Right renal cortex interstitium (tissue), 3 donors: ENCODE data around the gene PCCA. TPM values are rescaled to one million over a fixed set of nuclear protein-coding genes. Genes with fewer than 3 reads are reported as not detected.

Experiments used
- DNase-seq, 3 donors: peaks; one replicate each; pipeline ENCODE4 v3.0.0-alpha.2; 2013; ENCODE audit warnings: low read depth in 3 of 3, low spot score in 2 of 3
- polyA plus RNA-seq, 3 donors: library from polyadenylated mRNA; unstranded; fragments of 120-200 nt; gene quantifications; one replicate each; pipeline ENCODE4 v1.2.1, GENCODE V29; 2013; ENCODE audit not compliant: insufficient read length in 3 of 3

PCCA gene
- polyA plus RNA-seq, 3 donors: 66.5 to 73.9 (median 66.7) TPM

DNA sequence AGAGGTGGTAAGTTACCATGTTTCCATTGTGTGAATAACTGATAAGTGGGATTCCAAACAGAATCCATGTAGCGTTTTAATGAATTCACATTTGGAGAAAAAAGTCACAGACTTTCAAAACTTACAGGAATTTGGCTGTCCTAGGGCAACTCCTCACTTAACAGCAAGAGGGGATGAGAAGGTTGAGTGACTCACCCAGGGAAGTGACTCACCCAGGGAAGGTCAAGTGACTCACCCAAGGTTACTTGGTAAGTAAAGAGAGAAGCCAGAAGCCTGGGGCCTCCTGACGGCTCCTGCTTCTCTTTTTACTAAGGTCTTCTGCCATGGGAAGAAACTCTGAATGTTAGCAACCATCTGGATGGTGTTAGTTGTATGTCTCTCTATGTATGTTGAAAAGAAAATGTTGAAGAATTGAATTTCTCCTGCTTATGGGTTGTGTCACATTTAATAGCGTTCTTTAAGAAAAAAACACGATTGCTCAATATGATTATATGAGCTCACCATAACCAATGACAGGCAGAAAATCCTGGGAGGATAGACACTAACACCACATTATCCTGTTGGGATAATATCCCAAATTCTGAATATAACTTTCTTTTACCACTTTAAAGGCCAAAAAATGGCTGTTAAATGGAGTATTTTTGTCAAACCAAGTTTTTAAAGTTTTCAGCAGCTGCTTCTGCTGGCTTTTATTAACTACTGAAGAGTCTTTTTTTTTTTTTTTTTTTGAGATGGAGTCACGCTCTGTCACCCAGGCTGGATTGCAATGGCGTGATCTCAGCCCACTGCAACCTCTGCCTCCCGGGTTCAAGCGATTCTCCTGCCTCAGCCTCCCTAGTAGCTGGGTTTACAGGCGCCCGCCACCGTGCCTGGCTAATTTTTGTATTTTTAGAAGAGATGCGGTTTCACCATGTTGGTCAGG lies 304.1 kb downstream of the PCCA start:
- no peak for DNase-seq

DNA sequence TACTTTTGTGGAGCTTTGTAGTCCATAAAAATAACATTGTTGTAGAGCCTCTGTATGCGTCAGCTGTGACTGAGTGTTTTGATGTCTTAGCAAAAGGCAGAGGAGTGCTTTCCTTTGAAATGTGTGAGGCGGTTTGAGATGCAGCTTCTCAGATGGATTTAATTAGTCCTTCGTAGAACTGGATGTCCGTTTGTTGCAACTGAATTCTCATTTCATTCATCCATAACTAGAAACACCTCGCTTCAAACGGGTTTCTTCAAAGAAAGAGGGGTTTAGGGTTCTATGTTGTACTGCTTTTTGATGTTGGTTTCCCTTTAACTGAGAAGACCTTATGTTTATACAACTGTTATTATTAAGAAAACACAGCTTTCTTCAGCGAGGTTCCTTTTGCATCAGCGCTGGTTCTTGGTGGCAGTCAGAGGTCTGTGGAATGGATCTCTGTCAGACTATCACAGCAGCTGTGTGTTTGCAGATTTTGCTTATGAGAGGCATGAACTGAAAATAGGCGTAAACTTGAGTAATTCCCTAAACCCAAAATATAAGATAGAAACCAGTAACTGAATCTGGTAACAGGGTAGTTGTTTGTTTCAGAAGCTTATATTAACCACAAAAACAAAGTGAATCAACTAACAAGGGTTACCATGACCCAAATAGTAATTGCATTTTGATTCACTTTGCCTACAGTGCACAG lies 305.3 kb downstream of the PCCA start:
- peak in 2 of 3 donors; percentile 6 to 16 for DNase-seq

DNA sequence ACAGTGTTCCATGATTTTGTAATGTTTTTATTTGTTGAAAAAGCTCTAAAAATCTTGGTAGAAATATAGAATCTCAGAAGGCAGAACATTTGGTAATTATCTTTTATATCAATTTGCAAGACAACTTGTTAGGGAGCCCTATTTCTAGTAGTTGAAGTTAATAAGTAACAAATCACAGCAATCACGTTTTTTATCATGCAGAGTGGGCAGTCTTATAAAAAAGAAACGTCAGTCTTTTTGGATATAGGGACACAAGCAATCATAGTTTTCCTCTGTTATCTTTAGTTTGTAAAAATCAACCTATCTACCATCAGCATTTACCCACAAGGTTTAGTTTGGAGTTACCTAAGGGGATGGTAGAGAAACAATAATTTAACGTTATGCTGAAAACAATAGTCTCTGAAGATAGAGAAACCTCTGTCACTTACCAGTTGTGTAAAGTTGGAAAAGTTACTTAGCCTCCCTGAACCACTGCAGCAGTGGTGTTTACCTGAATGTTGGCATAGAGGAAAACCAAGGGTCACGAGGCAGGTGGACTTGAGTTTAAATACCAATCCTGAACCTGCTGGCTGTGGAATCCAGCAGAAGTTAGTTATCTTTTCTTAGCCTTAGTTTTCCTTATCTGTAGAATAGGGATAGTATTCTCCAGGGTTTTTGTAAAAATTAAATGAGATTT lies 306.9 kb downstream of the PCCA start:
- DNase-seq: no peak

DNA sequence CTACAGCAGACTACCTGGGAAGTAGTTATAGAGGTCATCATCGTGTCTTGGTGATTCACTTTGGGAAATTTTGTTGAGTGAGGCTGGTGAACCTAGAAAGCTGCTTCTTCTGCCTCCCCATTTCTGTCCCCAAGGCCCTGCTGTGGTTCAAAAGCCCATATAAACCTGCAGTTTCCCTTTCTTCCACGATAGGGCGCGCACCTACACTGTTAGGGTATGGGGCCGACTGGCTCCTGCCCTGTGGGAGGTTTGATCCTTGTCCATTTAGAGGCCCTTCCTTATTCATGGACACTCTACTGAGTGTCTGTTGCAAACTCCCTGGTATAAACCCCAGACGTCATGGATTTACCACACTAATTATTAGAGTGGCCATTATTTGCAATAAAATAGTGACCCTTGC lies 307.9 kb downstream of the PCCA start:
- no peak for DNase-seq

DNA sequence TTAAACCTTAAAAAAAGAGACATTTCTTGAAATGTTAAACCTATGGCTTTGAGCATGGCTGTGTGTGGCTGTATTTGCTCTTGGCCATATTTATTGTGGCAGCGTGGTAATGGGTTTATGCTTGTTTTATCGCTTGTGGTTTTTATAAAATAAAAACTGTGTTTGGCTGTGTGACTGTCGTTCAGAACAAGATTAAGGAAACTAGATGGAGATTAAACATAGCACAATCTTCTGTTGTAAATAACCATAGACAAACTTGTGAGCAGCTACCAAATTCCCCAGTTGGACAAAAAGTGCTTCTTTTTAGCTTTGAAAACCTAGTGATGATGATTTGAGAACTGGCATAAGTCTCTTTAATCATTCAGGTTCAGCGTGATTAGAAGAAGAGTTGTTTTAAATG lies 308.7 kb downstream of the PCCA start:
- DNase-seq: no peak

DNA sequence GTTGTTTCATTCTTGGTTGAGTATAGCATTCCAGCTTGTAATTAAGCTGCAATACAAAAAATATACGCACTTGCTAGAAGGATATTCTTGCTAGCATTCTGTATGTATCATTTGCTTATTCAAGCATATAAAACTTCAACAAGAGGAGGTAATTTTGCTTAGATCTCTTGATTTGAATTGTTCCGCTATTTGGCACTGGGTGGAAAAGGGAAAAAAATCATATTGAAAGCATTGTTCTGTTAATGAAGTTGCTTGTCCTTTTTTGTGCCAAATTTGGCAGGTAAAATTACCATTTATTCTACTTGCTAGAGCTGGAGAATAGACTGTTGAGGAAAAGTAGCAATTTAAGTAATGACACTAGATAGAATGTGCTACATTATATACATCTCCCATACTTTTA lies 309.5 kb downstream of the PCCA start:
- DNase-seq: no peak

DNA sequence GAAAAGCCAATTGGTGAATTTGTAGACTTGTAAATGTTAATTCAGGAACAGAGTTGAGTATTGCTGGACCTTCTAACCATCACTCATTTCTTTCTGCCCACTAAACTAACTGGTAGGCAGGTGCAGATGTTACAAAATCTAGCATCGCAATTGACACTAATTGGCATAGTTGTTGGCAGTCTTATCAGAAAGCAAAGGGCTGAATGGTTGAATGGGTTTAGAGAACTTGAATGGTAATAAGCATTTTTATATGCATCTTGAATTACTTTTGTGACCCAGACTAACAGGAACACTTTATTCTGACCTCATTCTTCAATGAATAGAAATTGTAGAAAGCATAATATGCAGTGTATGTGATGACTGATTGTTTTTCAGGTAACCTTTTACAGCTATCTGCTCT lies 310.6 kb downstream of the PCCA start:
- no peak for DNase-seq

DNA sequence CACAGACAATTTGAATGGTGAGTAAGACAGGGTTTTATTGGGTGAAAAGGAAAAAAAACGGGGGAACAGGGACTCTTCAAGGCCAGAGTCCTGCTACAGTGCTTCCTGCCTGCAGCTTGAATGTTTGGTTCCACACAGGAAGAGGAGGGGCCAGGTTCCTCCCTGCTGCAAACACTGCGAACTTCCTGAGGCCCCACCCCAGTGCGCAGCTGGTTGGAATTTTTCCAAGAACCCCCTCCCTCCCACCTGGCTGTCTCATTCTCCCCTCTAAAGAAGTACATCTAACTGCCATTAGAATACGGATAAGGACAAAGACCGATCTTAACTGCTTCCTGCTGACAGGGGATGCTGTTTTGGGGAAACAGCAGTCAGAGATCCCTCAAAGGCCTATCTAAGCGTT lies 314.8 kb downstream of the PCCA start:
- DNase-seq: no peak

DNA sequence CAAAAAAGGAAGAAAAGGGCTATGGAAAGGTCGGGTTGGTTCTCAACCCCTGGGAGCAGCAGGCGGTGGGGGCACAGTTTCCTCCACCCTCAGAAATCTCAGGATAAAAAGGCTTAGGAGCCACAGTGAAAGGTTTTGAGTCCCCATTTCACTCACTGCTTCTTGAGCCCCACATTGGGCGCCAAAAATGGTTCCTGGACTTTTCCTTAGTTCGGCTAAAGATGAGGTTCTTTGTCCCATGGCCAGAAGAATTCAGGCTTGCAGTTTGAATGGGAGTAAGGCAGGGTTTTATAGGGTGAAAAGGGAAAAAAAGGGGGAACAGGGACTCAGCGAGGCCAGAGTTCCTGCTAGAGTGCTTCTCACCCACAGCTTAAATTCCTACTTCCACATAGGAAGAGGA lies 320.2 kb downstream of the PCCA start:
- no peak for DNase-seq

DNA sequence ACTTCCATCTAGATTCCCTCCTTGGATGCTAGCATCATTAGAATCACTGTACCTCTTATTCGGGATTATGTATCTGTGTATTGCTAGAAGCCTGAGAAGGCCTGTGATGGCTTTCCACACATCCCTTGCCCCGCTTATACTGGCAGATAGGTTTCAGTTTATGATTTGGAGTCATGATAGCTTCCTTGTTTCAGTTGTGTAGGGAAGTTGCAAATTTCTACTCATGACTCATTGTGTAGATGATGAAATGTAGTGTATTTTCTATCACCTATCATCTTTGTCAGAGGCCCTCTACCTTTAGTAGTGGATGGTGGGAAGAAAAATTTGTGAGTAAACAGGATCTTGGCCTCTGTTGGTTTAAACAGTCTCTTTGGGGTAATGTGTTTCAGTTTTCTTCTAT lies 334.5 kb downstream of the PCCA start:
- no peak for DNase-seq

DNA sequence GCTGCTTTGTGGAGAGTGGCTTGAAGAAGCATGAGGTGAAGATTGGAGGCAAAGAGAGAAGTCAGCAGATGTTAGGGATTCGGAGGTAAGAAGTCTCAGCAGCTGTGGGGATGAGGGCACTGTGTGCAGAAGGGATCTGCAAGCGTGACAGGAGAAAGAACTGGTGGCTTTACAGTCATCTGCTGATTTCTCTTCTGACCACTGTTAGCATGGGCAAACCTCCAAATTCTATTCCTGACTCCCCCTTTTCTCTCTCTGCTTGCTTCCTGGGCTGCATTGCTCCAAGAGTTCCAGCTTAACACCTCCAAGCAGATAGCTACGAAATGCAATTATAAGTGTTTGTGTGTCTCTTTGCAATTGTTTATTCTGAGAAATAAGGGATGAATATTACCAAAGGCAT lies 340.1 kb downstream of the PCCA start:
- no peak for DNase-seq

DNA sequence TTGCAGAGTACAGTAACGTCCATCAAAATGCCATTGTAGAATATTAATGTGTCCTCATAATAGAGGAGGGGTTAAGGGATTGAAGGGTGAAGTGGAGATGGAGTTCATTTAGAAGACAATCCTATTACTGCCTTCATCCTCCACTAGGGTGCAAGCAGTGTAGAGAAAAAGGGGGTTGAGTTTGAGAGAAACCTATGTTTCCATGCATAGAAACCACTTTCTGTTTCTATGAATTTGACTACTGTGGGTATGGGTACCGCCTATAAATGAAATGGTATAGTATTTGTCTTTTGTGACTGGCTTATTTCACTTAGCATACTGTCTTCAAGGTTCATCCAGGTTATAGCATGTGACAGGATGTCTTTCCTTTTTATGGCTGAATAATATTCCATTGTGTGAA lies 343.7 kb downstream of the PCCA start:
- DNase-seq: no peak

DNA sequence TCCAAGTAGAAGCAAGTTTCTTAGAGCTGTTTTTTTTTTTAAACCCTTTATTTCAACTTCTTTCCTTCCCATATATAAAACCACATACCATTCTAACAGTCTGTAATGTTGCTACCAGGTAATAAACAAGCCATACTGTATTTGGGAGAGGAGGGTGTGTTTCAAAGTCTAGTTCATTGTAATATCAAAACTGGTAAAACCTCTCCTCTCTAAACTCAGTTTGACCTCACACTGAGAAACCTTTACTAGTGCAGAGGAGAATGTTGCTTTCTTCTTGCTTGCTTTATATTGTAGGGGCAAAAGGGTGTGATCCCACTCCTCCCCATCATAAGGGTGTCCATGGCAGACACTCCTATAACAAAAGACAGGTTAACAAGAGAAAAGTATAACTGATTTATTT lies 344.6 kb downstream of the PCCA start:
- no peak for DNase-seq

DNA sequence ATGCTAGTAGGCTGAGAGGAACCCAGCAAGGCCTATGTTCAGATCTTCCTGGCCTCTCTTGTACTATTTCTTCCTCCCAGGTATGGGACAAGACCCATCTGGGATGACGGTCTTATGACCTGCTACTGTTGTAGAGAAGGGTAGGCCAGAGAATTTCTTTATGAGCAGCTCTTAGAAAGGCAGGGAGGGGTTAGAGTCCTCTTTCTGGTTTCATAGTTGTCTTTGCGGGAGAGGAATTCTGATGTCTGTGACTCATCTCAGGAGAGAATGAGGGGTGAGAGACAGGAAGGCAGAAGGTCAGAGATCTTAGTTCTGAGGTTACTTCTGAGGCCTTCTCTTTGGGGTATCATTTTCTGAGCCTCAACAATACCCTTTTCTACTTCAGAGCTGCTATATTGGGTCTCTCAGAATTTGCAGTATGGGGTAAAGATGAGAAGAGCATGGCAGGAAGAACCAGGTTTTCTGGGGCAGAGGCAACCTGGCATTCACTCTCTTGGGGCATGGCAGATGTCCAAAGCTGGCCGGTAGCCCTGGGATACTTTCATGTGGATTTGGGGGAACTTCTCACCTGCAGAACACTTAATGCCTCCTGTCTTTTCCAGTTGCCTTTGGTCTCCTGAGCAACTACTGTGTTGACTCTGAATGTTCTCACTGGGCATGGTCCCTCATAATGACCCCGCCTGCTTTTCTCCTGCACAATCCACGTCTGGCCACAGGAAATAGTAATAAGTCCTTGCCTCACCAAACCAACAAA lies 345.3 kb downstream of the PCCA start:
- DNase-seq: no peak

DNA sequence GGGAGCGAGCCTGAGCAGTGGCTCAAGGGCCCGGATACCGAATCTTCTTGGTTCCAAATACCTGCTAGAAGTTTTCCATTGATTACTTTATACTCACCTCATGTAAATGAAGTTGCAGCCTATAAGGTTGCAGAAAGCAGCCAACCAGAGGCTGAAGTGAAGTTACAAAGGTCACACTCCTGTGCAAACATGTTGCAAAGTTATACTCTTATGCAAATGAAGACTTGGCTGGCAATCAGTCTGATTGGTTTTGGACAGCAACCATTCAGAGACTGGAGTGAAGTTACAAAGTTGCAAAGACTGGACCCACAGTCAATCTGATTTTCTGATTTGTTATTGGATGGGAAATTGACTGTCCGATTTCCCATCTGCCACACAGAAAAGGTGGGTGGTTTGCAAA lies 347.2 kb downstream of the PCCA start:
- no peak for DNase-seq

DNA sequence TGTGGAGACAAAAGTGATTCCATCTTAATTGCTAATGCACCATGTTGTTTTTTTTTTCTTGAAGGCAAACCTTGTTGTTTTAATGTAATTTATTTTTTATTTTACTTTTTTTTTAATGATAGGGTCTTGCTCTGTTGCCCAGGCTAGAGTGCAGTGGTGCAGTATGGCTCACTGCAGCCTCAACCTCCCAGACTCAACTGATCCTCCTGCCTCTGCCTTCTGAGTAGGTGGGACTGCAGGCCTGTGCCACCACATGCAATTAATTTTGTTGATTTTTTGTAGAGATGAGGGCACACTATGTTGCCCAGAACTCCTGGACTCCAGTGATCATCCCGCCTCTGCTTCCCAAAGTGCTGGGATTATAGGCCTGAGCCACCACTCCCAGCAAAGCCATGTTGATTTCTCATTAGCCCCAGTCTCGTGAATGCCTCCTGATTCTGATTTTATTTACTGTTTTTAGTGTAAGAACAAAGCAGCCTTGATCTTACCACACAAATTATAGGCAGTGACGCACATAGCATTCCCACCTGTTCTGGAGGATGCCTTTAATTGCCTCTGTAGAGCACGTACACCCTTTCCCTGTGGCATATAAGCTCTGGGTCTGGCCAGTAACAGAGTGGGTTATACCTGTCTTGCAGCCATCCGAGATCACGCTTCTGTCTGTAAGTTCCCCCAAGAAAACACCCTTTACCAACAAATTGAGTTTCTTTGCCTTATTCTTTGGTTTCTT lies 349.3 kb downstream of the PCCA start:
- DNase-seq: no peak

DNA sequence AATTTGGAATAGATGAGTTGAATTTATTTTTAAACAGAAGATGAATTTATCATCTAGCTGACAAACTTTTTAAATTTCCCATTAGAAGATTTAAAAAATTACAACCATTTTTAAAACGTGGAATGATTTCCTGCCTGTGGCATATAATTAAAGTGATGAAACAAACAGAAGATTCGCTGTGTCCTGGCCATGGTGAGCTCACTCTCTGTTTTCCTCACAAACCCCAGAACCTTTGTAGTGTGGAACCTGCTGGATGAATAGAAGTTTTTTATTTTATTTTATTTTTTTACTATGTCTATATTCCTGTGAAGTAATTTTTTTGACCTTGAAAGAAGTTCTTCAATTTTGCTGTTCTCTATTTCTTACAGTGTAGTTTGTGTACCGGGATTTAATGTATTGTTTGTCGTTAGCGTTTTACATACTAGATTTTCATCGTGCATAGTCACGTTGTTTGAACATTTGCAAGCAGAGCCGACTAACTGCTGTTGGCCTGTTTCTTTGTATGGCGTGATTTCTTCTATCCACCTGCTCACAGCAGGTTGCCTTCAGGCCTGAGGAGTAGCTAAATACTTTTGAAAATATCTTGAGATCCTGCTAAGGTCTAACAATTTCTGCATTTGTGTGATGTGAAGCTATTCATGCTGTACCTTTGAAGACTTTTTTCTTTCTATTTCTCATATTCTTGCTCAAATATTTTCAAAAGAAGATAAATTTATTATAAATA lies 350.5 kb downstream of the PCCA start:
- DNase-seq: no peak

DNA sequence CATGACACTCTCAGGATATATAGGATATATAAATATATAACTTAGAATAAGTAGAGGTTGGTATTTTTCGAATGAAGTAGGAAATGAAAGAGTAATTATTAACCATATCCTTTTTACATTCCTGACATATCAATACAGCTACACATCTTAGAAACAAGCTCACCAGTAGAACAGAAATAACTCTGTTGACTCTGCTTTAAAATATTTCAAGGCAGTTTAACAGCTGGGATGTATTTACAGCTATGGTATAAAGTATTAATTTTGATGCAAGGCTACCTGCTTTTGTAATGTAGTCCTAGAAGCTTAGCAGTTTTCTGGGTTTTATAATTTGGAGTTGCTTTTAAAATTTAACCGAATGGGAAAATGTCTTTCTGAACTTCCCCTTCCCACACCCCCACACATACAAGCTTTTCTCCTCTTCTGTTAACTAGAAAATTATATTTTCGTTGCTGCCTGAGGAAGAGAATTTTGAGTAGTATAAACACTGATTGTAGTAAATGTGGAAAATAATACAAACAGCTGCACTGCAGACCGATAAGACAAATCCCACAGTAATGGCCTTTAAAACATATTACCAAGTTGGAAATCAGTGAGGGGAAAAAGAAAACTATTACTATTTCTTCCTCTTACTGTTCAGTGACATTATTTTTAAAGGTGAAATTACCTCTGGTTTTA lies 352.0 kb downstream of the PCCA start:
- no peak for DNase-seq
